CD14-positive monocyte (primary cell): ENCODE results near the gene RAI1. TPM values are rescaled to one million over a fixed set of nuclear protein-coding genes. Genes with fewer than 3 reads are reported as not detected.

Source experiments
- DNase-seq, 3 donors: peaks; one replicate each; pipeline ENCODE4 v3.0.0-alpha.2; 2011 to 2022
- H2AFZ ChIP-seq: 2 replicates; pipeline ENCODE4 v1.6.0; 2012; ENCODE audit warnings: mild to moderate bottlenecking, low read depth, low read length, inconsistent platforms; ENCODE audit not compliant: insufficient read depth, poor library complexity, severe bottlenecking
- H3K27ac ChIP-seq, 2 donors: 1 replicate in 1 of 2; 2 replicates in 1 of 2; pipeline ENCODE4 v1.5.1; 2012 to 2013; ENCODE audit warnings: low read length in 2 of 2, control low read depth in 1 of 2, inconsistent platforms in 1 of 2, low read depth in 1 of 2, mild to moderate bottlenecking in 1 of 2
- H3K27me3 ChIP-seq, 2 donors: one replicate each; pipeline versions ENCODE4 v1.6.0 to v1.6.1; 2011 to 2013; ENCODE audit warnings: low read length in 2 of 2; ENCODE audit not compliant: control insufficient read depth in 2 of 2, insufficient read depth in 2 of 2
- H3K36me3 ChIP-seq, 2 donors: replicated peaks in 1 of 2; 1 replicate in 1 of 2; 2 replicates in 1 of 2; pipeline versions ENCODE4 v1.5.1 to v1.6.1; 2012 to 2013; ENCODE audit warnings: low read length in 2 of 2, control low read depth in 1 of 2, inconsistent platforms in 1 of 2, mild to moderate bottlenecking in 1 of 2; ENCODE audit not compliant: insufficient read depth in 2 of 2, control insufficient read depth in 1 of 2
- H3K4me1 ChIP-seq, 2 donors: 1 replicate in 1 of 2; 2 replicates in 1 of 2; pipeline versions ENCODE4 v1.5.1 to v1.6.1; 2012 to 2013; ENCODE audit warnings: low read length in 2 of 2, control low read depth in 1 of 2, inconsistent platforms in 1 of 2, mild to moderate bottlenecking in 1 of 2, moderate library complexity in 1 of 2; ENCODE audit not compliant: insufficient read depth in 2 of 2, control insufficient read depth in 1 of 2
- H3K4me2 ChIP-seq: replicated peaks from 2 replicates; pipeline ENCODE3; 2012; ENCODE audit warnings: low read length, moderate library complexity, mild to moderate bottlenecking; ENCODE audit not compliant: poor library complexity, severe bottlenecking; ENCODE audit errors: extremely low read depth
- H3K4me3 ChIP-seq, 3 experiments: fragments of 200-600 bp in 1 of 3; sonication (generic) in 1 of 3; replicated peaks in 1 of 3; 1 replicate in 2 of 3; 2 replicates in 1 of 3; pipeline ENCODE4 v1.5.1; 2011 to 2013; ENCODE audit warnings: low read length in 3 of 3, mild to moderate bottlenecking in 3 of 3, control low read depth in 2 of 3, low read depth in 2 of 3, inconsistent platforms in 1 of 3, moderate library complexity in 1 of 3
- H3K79me2 ChIP-seq: 2 replicates; pipeline ENCODE4 v1.6.0; 2012; ENCODE audit warnings: mild to moderate bottlenecking, control low read depth, inconsistent platforms, low read length, moderate library complexity; ENCODE audit not compliant: insufficient read depth
- H3K9ac ChIP-seq: 2 replicates; pipeline ENCODE4 v1.6.0; 2017; ENCODE audit warnings: low read length, mild to moderate bottlenecking; ENCODE audit not compliant: insufficient read depth, poor library complexity, severe bottlenecking
- H3K9me3 ChIP-seq, 2 donors: replicated peaks in 1 of 2; 1 replicate in 1 of 2; 2 replicates in 1 of 2; pipeline versions ENCODE4 v1.5.1 to v1.6.1; 2012 to 2013; ENCODE audit warnings: low read length in 2 of 2, control low read depth in 1 of 2; ENCODE audit not compliant: control insufficient read depth in 1 of 2, insufficient read depth in 1 of 2
- H4K20me1 ChIP-seq: 2 replicates; pipeline ENCODE4 v1.6.0; 2012; ENCODE audit warnings: mild to moderate bottlenecking, low read length, control low read depth, moderate library complexity; ENCODE audit not compliant: insufficient read depth
- H3K27ac Mint-ChIP-seq, 7 donors: one replicate each; pipeline ENCODE4 v1.8.0; 2020; ENCODE audit warnings: mild to moderate bottlenecking in 7 of 7, mixed read lengths in 7 of 7, moderate library complexity in 6 of 7, inconsistent platforms in 2 of 7
- H3K27me3 Mint-ChIP-seq, 3 donors: one replicate each; pipeline ENCODE4 v1.8.0; 2021 to 2022; ENCODE audit warnings: low read depth in 3 of 3, mild to moderate bottlenecking in 3 of 3, mixed read lengths in 3 of 3, moderate library complexity in 3 of 3, inconsistent platforms in 1 of 3
- H3K36me3 Mint-ChIP-seq, 2 donors: one replicate each; pipeline ENCODE4 v1.8.0; 2020; ENCODE audit warnings: mixed read lengths in 2 of 2, inconsistent platforms in 1 of 2, mild to moderate bottlenecking in 1 of 2
- H3K4me1 Mint-ChIP-seq: one replicate; pipeline ENCODE4 v1.8.0; 2020; ENCODE audit warnings: mild to moderate bottlenecking, mixed read lengths
- H3K4me3 Mint-ChIP-seq, 2 donors: one replicate each; pipeline ENCODE4 v1.8.0; 2020; ENCODE audit warnings: mild to moderate bottlenecking in 2 of 2, mixed read lengths in 2 of 2, moderate library complexity in 1 of 2
- H3K9me3 Mint-ChIP-seq, 7 donors: one replicate each; pipeline ENCODE4 v1.8.0; 2020 to 2022; ENCODE audit warnings: mixed read lengths in 7 of 7, mild to moderate bottlenecking in 6 of 7, moderate library complexity in 6 of 7, inconsistent platforms in 2 of 7
- WGBS: methylation state at CpG from one replicate; pipeline ENCODE4 v1.1.5; 2013; ENCODE audit warnings: missing lambda C conversion rate; ENCODE audit not compliant: insufficient coverage; 5-methylcytosine and 5-hydroxymethylcytosine counted together
- intact Hi-C, 2 donors: fragments of 100-400 bp; cut with micrococcal nuclease; formaldehyde crosslinking; loops; one replicate each; pipeline versions ENCODE4 v1.15.0 to v1.15.1; 2023
- polyA plus RNA-seq, 3 donors: library from polyadenylated mRNA; depleted of rRNA in 1 of 3; unstranded in 2 of 3; stranded (reverse) in 1 of 3; fragments of 300-500 nt in 2 of 3; fragments of >200 nt in 1 of 3; fragmentation: Illumina TruSeq in 2 of 3; gene quantifications; 1 replicate in 2 of 3; 2 replicates in 1 of 3; pipeline ENCODE4 v1.2.3, GENCODE V29; 2012 to 2021
- TF ChIP-seq, protein P1 (sequence below): fragments of 200-600 bp; IDR thresholded peaks from one replicate; pipeline ENCODE4 v1.8.0; 2022; ENCODE audit warnings: antibody characterized with exemption, mild to moderate bottlenecking

Gene RAI1
- polyA plus RNA-seq, 3 donors = 0.89 to 4.4 (median 1.5) TPM

DNA sequence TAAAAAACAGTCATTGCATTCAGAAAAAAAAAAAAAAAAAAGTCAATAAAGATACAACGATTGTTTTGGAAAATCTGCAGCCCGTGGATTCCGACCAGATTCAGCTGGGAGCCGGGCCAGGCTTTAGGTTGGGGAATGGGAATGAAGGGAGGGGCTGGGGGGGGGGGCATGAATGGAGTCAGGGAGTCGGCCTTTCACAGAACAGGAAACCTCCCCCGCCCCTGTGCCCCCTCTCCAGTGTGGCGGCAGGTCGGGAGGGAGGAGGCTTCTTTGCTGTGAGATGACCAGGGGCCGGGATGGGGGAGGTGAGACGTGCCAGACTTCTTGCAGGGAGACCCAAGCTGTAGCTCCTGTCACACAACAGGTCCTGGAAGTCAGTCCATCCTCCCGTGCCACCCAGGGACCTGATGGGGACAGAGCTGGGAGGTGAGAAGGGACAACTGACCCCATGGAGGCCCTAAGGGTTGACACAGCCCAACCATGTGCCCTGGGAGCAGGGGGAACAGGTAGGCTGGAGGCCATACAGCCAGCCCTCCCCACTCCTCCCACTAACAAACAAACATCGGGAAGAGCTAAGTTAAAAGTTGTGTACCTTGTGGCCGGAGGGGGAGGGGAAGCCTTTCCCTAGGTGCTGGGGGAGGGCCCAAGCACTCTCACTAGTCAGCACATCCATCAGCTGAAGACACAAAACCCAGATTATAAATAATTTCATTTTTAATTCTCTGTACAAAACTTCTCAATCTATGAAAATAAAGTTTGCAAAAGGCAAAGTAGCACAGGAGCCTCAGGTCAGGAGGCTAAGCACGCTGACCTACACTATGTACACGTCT is 130.3 kb downstream of the RAI1 start:
- Mint-ChIP-seq H3K27me3 (peaks cover 0 to 3% (median 3%) of the 10 kb centered on the region in 3 donors), H3K36me3 (peaks cover 39 to 58% of the 10 kb centered on the region in 2 donors), H3K27ac (peak overlapping the region in 3 of 7 donors; percentile 61 to 82 (median 70)), H3K4me1 (no peaks in the 10 kb centered on the region), H3K4me3 (no peak overlapping the region), H3K9me3 (peaks cover 0 to 1% (median 0%) of the 10 kb centered on the region in 7 donors)
- Histone ChIP-seq H4K20me1 (peaks cover 16% of the 10 kb centered on the region), H3K27ac (no peak overlapping the region), H3K9me3 (no peaks in the 10 kb centered on the region), H3K4me1 (no peaks in the 10 kb centered on the region), H3K79me2 (no peaks in the 10 kb centered on the region), H3K4me3 (no peak overlapping the region), H3K36me3 (peaks cover 49 to 64% of the 10 kb centered on the region in 2 donors), H3K9ac (no peak overlapping the region), H3K4me2 (no peak overlapping the region), H2AFZ (no peak overlapping the region), H3K27me3 (no peaks in the 10 kb centered on the region)
- intact Hi-C loops = loop anchor here (1.0 to 10.0 kb wide), 3 partner anchors 49 to 226 kb away; partner anchors contain the start of genes ATPAF2 (in 1 of the 2) and GID4 (in 1 of the 2)
- DNase-seq = no peak
- TF ChIP-seq, protein P1, sequence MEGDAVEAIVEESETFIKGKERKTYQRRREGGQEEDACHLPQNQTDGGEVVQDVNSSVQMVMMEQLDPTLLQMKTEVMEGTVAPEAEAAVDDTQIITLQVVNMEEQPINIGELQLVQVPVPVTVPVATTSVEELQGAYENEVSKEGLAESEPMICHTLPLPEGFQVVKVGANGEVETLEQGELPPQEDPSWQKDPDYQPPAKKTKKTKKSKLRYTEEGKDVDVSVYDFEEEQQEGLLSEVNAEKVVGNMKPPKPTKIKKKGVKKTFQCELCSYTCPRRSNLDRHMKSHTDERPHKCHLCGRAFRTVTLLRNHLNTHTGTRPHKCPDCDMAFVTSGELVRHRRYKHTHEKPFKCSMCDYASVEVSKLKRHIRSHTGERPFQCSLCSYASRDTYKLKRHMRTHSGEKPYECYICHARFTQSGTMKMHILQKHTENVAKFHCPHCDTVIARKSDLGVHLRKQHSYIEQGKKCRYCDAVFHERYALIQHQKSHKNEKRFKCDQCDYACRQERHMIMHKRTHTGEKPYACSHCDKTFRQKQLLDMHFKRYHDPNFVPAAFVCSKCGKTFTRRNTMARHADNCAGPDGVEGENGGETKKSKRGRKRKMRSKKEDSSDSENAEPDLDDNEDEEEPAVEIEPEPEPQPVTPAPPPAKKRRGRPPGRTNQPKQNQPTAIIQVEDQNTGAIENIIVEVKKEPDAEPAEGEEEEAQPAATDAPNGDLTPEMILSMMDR = no peak
- 92% methylated on average over 9 of the region's 15 CpGs for WGBS

DNA sequence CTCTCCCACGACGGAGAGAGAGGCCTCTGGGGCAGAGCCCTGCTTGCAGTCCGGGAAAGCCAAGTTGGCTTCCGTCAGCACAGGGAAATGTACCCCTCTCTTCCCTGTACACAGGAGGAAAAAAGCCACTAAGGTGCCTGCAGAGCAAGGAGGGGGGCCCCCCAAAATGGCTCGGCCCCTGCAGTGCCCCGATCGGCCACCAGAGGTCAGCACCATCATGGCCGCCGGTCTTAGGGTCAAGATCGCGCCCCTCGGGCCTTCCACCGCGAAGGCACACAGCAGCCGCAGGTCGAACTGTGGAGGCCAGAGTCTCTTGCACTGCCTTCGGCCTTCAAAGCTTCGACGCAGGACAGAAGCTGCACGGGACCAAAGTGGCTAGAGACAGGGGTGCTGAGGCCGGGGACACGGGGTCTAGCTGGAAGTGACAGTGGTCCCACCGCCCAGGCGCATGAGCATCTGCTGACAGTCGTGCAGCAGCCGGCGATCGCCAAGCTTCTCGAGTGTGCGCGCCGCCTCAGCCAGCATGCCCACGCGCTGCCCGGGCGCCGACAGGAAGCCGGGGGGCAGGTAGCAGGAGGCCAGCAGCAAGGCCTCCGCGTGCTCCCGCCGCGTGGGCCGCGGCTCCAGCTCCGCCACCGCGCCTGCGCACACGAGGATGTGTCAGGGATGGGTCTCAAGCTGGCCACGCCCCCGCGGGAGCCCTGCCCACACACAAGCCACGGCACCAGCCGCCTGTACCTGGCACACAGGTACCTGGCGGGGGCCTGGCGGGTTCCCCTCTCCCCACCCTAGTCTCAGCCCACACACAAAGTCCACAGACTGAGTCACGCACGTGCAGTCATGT is 131.2 kb downstream of the RAI1 start:
- peak; percentile 54 to 64 (median 56) for DNase-seq
- Histone ChIP-seq H4K20me1 (peaks cover 16% of the 10 kb centered on the region), H3K4me3 (no peak overlapping the region), H2AFZ (no peak overlapping the region), H3K4me2 (no peak overlapping the region), H3K4me1 (no peaks in the 10 kb centered on the region), H3K9ac (no peak overlapping the region), H3K36me3 (peaks cover 55 to 72% of the 10 kb centered on the region in 2 donors), H3K9me3 (no peaks in the 10 kb centered on the region), H3K27ac (no peak overlapping the region), H3K27me3 (no peaks in the 10 kb centered on the region), H3K79me2 (no peaks in the 10 kb centered on the region)
- Mint-ChIP-seq H3K4me1 (no peaks in the 10 kb centered on the region), H3K4me3 (no peak overlapping the region), H3K27me3 (peaks cover 0 to 3% (median 3%) of the 10 kb centered on the region in 3 donors), H3K9me3 (peaks cover 0 to 2% (median 0%) of the 10 kb centered on the region in 7 donors), H3K27ac (peak overlapping the region in 2 of 7 donors; percentile 15 to 50), H3K36me3 (peaks cover 46 to 66% of the 10 kb centered on the region in 2 donors)
- TF ChIP-seq, protein P1 = peak; percentile 100
- intact Hi-C loops = loop anchor here (1.0 to 10.0 kb wide), 3 partner anchors 48 to 225 kb away; partner anchors contain the start of genes ATPAF2 (in 1 of the 2) and GID4 (in 1 of the 2)
- WGBS = 73% methylated on average over 55 of the region's 59 CpGs
